HEK293 (cell line): ENCODE results near the gene CACNA1G.

Source experiments
- CTCF ChIA-PET: fragments of 350-600 bp; formaldehyde crosslinking; extraction: SDS; loops from one replicate; lab custom pipeline; 2021; ENCODE audit warnings: antibody characterized with exemption; lab: Yijun Ruan, JAX
- POLR2A ChIA-PET: fragments of 300-600 bp; formaldehyde crosslinking; extraction: SDS; loops from one replicate; lab custom pipeline; 2020; ENCODE audit warnings: antibody characterized with exemption, inconsistent platforms; lab: Yijun Ruan, JAX
- H3K27ac ChIP-seq: fragments of 200-500 bp; sonication (Bioruptor generic); 2 replicates; pipeline ENCODE4 v1.5.1; 2014; ENCODE audit warnings: low read depth, low read length, control low read depth, inconsistent platforms; ENCODE audit errors: extremely low read depth
- H3K36me3 ChIP-seq, 2 experiments: fragments of 200-500 bp in 1 of 2; sonication (Bioruptor generic) in 1 of 2; 1 replicate in 1 of 2; 2 replicates in 1 of 2; pipeline ENCODE4 v1.5.1; 2014 to 2017; ENCODE audit warnings: inconsistent platforms in 2 of 2, low read length in 2 of 2; ENCODE audit not compliant: control insufficient read depth in 2 of 2, insufficient read depth in 1 of 2
- H3K4me1 ChIP-seq: fragments of 200-500 bp; sonication (Bioruptor generic); 2 replicates; pipeline ENCODE4 v1.5.1; 2014; ENCODE audit warnings: mild to moderate bottlenecking, low read length, inconsistent platforms; ENCODE audit not compliant: control insufficient read depth, insufficient read depth
- H3K4me3 ChIP-seq: 2 replicates; pipeline ENCODE4 v1.5.1; 2011; ENCODE audit warnings: low read depth, mild to moderate bottlenecking, control low read depth, low read length, moderate library complexity
- H3K9me3 ChIP-seq: fragments of 200-500 bp; sonication (Bioruptor generic); 2 replicates; pipeline ENCODE4 v1.5.1; 2014; ENCODE audit warnings: low read depth, low read length, inconsistent platforms; ENCODE audit not compliant: control insufficient read depth, insufficient read depth
- EGR2 ChIP-seq: fragments of 450-650 bp; formaldehyde crosslinking; IDR thresholded peaks from 2 replicates; pipeline ENCODE4 v1.5.1; 2016; ENCODE audit warnings: low read depth, missing biosample characterization, missing genetic modification characterization
- GLIS2 ChIP-seq: fragments of 450-650 bp; formaldehyde crosslinking; IDR thresholded peaks from 2 replicates; pipeline ENCODE4 v1.5.1; 2016; ENCODE audit warnings: missing biosample characterization, missing genetic modification characterization
- HIC1 ChIP-seq: fragments of 450-650 bp; formaldehyde crosslinking; IDR thresholded peaks from 2 replicates; pipeline ENCODE4 v1.5.1; 2016; ENCODE audit warnings: missing biosample characterization, missing genetic modification characterization
- KLF9 ChIP-seq: fragments of 450-650 bp; formaldehyde crosslinking; IDR thresholded peaks from 2 replicates; pipeline ENCODE4 v1.5.1; 2016; ENCODE audit warnings: missing biosample characterization, missing genetic modification characterization, low read depth
- MZF1 ChIP-seq: fragments of 450-650 bp; formaldehyde crosslinking; IDR thresholded peaks from 2 replicates; pipeline ENCODE4 v1.5.1; 2017; ENCODE audit warnings: missing biosample characterization, missing genetic modification characterization, borderline replicate concordance
- RBAK ChIP-seq: fragments of 450-650 bp; formaldehyde crosslinking; IDR thresholded peaks from 2 replicates; pipeline ENCODE4 v1.5.1; 2016; ENCODE audit warnings: missing biosample characterization, missing genetic modification characterization
- YY2 ChIP-seq: fragments of 450-650 bp; formaldehyde crosslinking; IDR thresholded peaks from 2 replicates; pipeline ENCODE4 v1.5.1; 2016; ENCODE audit warnings: missing biosample characterization, missing genetic modification characterization
- ZFHX2 ChIP-seq: fragments of 450-650 bp; formaldehyde crosslinking; conservative IDR thresholded peaks from 2 replicates; pipeline ENCODE4 v1.5.1; 2016; ENCODE audit warnings: missing biosample characterization, missing genetic modification characterization
- ZNF112 ChIP-seq: fragments of 450-650 bp; formaldehyde crosslinking; IDR thresholded peaks from 2 replicates; pipeline ENCODE4 v1.5.0; 2017; ENCODE audit warnings: missing biosample characterization, missing genetic modification characterization
- ZNF121 ChIP-seq: fragments of 450-650 bp; formaldehyde crosslinking; IDR thresholded peaks from 2 replicates; pipeline ENCODE4 v1.5.1; 2016; ENCODE audit warnings: missing biosample characterization, missing genetic modification characterization
- ZNF335 ChIP-seq: fragments of 450-650 bp; formaldehyde crosslinking; conservative IDR thresholded peaks from 2 replicates; pipeline ENCODE4 v1.5.1; 2016; ENCODE audit warnings: missing biosample characterization, missing genetic modification characterization
- ZNF354C ChIP-seq: fragments of 450-650 bp; formaldehyde crosslinking; IDR thresholded peaks from 2 replicates; pipeline ENCODE4 v1.5.1; 2016; ENCODE audit warnings: missing biosample characterization, missing genetic modification characterization, low read depth, borderline replicate concordance
- ZNF37A ChIP-seq: fragments of 450-650 bp; IDR thresholded peaks from 2 replicates; pipeline ENCODE4 v1.5.1; 2018; ENCODE audit warnings: missing biosample characterization, missing genetic modification characterization
- ZNF426 ChIP-seq: fragments of 450-650 bp; formaldehyde crosslinking; IDR thresholded peaks from 2 replicates; pipeline ENCODE4 v1.5.1; 2017; ENCODE audit warnings: missing biosample characterization, missing genetic modification characterization, mild to moderate bottlenecking, inconsistent platforms, moderate library complexity
- ZNF514 ChIP-seq: fragments of 450-650 bp; formaldehyde crosslinking; IDR thresholded peaks from 2 replicates; pipeline ENCODE4 v1.5.1; 2016; ENCODE audit warnings: missing biosample characterization, missing genetic modification characterization
- ZNF548 ChIP-seq: fragments of 450-650 bp; formaldehyde crosslinking; IDR thresholded peaks from 2 replicates; pipeline ENCODE4 v1.5.1; 2016; ENCODE audit warnings: missing biosample characterization, missing genetic modification characterization
- ZNF660 ChIP-seq: fragments of 450-650 bp; IDR thresholded peaks from 2 replicates; pipeline ENCODE4 v1.5.1; 2018; ENCODE audit warnings: missing biosample characterization, mild to moderate bottlenecking, missing genetic modification characterization
- TF ChIP-seq, protein P1 (sequence below): fragments of 450-650 bp; formaldehyde crosslinking; IDR thresholded peaks from 2 replicates; pipeline ENCODE4 v1.5.1; 2016; ENCODE audit warnings: missing biosample characterization, missing genetic modification characterization
- TF ChIP-seq, protein P2 (sequence below): fragments of 450-650 bp; formaldehyde crosslinking; IDR thresholded peaks from 2 replicates; pipeline ENCODE4 v1.5.1; 2016; ENCODE audit warnings: missing biosample characterization, missing genetic modification characterization

CACNA1G gene

GRCh38 chr17:50575581-50576210 is 15.2 kb downstream of the CACNA1G start:
- no peak overlapping the region for H3K27ac ChIP-seq
- POLR2A ChIA-PET: interaction anchor here (0.9 kb wide), 1 partner anchor 9 kb away, joined by 3 read pairs; no protein-coding TSS in a partner anchor
- CTCF ChIA-PET: interaction anchor here (0.9 to 2.3 kb wide), 2 partner anchors 25 to 75 kb away, joined by 3 to 9 read pairs; no protein-coding TSS in a partner anchor

DNA sequence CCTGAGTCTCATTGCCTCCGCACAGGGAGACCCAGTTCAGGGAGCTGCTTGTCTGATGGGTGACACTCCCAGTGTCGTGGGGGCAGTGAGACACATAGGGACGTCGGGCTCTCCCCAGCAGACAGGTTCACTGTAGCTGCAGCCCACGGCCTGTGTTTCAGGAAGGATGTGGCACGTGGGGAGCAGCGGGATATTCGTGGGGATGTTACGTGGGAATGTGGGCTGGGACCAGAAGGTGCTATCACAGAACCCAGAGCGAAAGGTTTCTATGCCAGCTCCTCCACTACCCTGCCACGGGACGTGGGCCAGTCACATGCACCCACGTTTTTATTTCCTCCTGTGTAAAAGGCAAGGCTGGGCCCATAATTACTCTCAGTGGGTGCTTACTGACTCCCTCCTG is 16.3 kb downstream of the CACNA1G start:
- Histone ChIP-seq H3K9me3 (no peaks in the 10 kb centered on the region), H3K27ac (no peak overlapping the region), H3K36me3 (no peaks in the 10 kb centered on the region), H3K4me1 (no peaks in the 10 kb centered on the region), H3K4me3 (no peak overlapping the region)
- ChIA-PET POLR2A (no interaction called here), CTCF (interaction anchor here (1.5 kb wide), 1 partner anchor 26 kb away, joined by 5 read pairs; no protein-coding TSS in a partner anchor)
- TF ChIP-seq, protein P1, sequence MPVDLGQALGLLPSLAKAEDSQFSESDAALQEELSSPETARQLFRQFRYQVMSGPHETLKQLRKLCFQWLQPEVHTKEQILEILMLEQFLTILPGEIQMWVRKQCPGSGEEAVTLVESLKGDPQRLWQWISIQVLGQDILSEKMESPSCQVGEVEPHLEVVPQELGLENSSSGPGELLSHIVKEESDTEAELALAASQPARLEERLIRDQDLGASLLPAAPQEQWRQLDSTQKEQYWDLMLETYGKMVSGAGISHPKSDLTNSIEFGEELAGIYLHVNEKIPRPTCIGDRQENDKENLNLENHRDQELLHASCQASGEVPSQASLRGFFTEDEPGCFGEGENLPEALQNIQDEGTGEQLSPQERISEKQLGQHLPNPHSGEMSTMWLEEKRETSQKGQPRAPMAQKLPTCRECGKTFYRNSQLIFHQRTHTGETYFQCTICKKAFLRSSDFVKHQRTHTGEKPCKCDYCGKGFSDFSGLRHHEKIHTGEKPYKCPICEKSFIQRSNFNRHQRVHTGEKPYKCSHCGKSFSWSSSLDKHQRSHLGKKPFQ (tag by site-specific recombination): no peak

More at GRCh38 chr17:50575581-50576210, 15.2 kb downstream of the CACNA1G start:
- Histone ChIP-seq H3K9me3 (no peaks in the 10 kb centered on the region), H3K36me3 (no peaks in the 10 kb centered on the region), H3K4me1 (no peaks in the 10 kb centered on the region)
- TF ChIP-seq GLIS2 (no peak), ZNF335 (tag by site-specific recombination) (no peak), ZNF660 (no peak), ZNF548 (tag by site-specific recombination) (no peak), ZNF354C (tag by site-specific recombination) (no peak), ZNF37A (no peak), MZF1 (tag by site-specific recombination) (no peak), RBAK (tag by site-specific recombination) (no peak)
- TF ChIP-seq, all 188 proteins: peak for 0
- no peak overlapping the region for H3K4me3 ChIP-seq

- CTCF ChIA-PET: interaction anchor here (1.5 kb wide), 2 partner anchors 9 to 27 kb away, joined by 4 to 5 read pairs; no protein-coding TSS in a partner anchor
- TF ChIP-seq EGR2 (tag by site-specific recombination) (peak; percentile 39; the same call in 1 of the 2 replicates), ZNF514 (no peak), YY2 (tag by site-specific recombination) (no peak), ZNF426 (tag by site-specific recombination) (no peak), HIC1 (no peak), KLF9 (tag by site-specific recombination) (peak; percentile 61; the same call in 1 of the 2 replicates), ZNF121 (tag by site-specific recombination) (no peak), ZFHX2 (tag by site-specific recombination) (peak; percentile 71), ZNF112 (no peak), GLIS2 (no peak)
- TF ChIP-seq, protein P2, sequence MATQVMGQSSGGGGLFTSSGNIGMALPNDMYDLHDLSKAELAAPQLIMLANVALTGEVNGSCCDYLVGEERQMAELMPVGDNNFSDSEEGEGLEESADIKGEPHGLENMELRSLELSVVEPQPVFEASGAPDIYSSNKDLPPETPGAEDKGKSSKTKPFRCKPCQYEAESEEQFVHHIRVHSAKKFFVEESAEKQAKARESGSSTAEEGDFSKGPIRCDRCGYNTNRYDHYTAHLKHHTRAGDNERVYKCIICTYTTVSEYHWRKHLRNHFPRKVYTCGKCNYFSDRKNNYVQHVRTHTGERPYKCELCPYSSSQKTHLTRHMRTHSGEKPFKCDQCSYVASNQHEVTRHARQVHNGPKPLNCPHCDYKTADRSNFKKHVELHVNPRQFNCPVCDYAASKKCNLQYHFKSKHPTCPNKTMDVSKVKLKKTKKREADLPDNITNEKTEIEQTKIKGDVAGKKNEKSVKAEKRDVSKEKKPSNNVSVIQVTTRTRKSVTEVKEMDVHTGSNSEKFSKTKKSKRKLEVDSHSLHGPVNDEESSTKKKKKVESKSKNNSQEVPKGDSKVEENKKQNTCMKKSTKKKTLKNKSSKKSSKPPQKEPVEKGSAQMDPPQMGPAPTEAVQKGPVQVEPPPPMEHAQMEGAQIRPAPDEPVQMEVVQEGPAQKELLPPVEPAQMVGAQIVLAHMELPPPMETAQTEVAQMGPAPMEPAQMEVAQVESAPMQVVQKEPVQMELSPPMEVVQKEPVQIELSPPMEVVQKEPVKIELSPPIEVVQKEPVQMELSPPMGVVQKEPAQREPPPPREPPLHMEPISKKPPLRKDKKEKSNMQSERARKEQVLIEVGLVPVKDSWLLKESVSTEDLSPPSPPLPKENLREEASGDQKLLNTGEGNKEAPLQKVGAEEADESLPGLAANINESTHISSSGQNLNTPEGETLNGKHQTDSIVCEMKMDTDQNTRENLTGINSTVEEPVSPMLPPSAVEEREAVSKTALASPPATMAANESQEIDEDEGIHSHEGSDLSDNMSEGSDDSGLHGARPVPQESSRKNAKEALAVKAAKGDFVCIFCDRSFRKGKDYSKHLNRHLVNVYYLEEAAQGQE (tag by site-specific recombination): peak; percentile 44; the same call in 1 of the 2 replicates
These were observed 17.0 kb downstream of the CACNA1G start for GRCh38 chr17:50577451-50577954.

More at GRCh38 chr17:50577451-50577954, 17.0 kb downstream of the CACNA1G start:
- Histone ChIP-seq H3K4me1 (no peaks in the 10 kb centered on the region), H3K4me3 (no peak overlapping the region), H3K36me3 (no peaks in the 10 kb centered on the region), H3K9me3 (no peaks in the 10 kb centered on the region), H3K27ac (no peak overlapping the region)
- POLR2A ChIA-PET: no interaction called here
